Calu3 (cell line): Measurements from ENCODE around the gene TPP2. TPM values are rescaled to one million over a fixed set of nuclear protein-coding genes. Genes with fewer than 3 reads are reported as not detected.

ENCODE experiments used
- BruUV-seq: library from RNA; stranded (reverse); fragments of 400-500 nt; replicated peaks from 2 replicates; lab custom pipeline; 2021; lab: Mats Ljungman, UMichigan
- CTCF ChIA-PET: fragments of 300-600 bp; sonication (Branson Sonifier 250); formaldehyde crosslinking; loops from one replicate; lab custom pipeline; 2022; ENCODE audit warnings: antibody characterized with exemption; lab: Charles Lee
- DNase-seq: peaks from one replicate; pipeline ENCODE4 v3.0.0; 2022
- H3K27ac Mint-ChIP-seq: one replicate; pipeline ENCODE4 v1.8.0; 2022; ENCODE audit warnings: mixed read lengths; ENCODE audit not compliant: unreplicated experiment
- H3K27me3 Mint-ChIP-seq: one replicate; pipeline ENCODE4 v1.8.0; 2022; ENCODE audit warnings: mixed read lengths; ENCODE audit not compliant: unreplicated experiment
- H3K36me3 Mint-ChIP-seq: one replicate; pipeline ENCODE4 v1.8.0; 2022; ENCODE audit warnings: mild to moderate bottlenecking, moderate library complexity, mixed read lengths; ENCODE audit not compliant: insufficient read depth, unreplicated experiment
- H3K4me1 Mint-ChIP-seq: one replicate; pipeline ENCODE4 v1.8.0; 2022; ENCODE audit warnings: mild to moderate bottlenecking, low read depth, mixed read lengths; ENCODE audit not compliant: unreplicated experiment
- H3K4me3 Mint-ChIP-seq: one replicate; pipeline ENCODE4 v1.8.0; 2022; ENCODE audit warnings: mild to moderate bottlenecking, low read depth, moderate library complexity, mixed read lengths; ENCODE audit not compliant: unreplicated experiment
- H3K9me3 Mint-ChIP-seq: one replicate; pipeline ENCODE4 v1.8.0; 2022; ENCODE audit warnings: low read depth, mixed read lengths; ENCODE audit not compliant: unreplicated experiment
- intact Hi-C: fragments of 100-400 bp; cut with micrococcal nuclease; formaldehyde crosslinking; loops from one replicate; pipeline ENCODE4 v1.10.0; 2022; ENCODE audit not compliant: unreplicated experiment
- total RNA-seq: library from RNA; stranded (reverse); gene quantifications from 2 replicates; pipeline ENCODE4 v1.2.3, GENCODE V29; 2022
- TF ChIP-seq, protein P1 (sequence below): fragments of 200-600 bp; IDR thresholded peaks from one replicate; pipeline ENCODE4 v1.8.0; 2022; ENCODE audit warnings: antibody characterized with exemption; ENCODE audit not compliant: unreplicated experiment

TPP2 gene
- total RNA-seq, 1 experiment from 2014 or later = 17.3 TPM

DNA sequence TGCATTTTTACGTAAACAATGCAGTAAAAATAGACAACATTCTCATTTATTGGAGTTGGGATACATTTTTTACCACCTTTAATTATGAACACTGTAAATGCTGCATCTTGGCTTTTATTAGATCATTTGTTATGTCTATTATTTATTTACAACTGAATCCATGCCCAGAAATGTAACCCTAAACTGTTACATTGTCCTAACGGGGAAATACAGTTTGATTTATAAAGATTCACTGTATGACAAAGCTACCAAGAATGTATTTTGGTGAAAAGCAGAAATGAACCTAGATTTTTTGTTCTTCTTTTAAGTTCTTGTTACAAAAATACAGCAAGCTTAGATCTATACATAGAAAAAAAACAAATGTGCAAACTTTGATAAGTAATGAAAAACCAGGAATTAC lies 97.0 kb downstream of the TPP2 start:
- H3K4me3 Mint-ChIP-seq = no peak overlapping the region
- no TSS peak for BruUV-seq
- H3K9me3 Mint-ChIP-seq = no peaks in the 10 kb centered on the region
- TF ChIP-seq, protein P1, sequence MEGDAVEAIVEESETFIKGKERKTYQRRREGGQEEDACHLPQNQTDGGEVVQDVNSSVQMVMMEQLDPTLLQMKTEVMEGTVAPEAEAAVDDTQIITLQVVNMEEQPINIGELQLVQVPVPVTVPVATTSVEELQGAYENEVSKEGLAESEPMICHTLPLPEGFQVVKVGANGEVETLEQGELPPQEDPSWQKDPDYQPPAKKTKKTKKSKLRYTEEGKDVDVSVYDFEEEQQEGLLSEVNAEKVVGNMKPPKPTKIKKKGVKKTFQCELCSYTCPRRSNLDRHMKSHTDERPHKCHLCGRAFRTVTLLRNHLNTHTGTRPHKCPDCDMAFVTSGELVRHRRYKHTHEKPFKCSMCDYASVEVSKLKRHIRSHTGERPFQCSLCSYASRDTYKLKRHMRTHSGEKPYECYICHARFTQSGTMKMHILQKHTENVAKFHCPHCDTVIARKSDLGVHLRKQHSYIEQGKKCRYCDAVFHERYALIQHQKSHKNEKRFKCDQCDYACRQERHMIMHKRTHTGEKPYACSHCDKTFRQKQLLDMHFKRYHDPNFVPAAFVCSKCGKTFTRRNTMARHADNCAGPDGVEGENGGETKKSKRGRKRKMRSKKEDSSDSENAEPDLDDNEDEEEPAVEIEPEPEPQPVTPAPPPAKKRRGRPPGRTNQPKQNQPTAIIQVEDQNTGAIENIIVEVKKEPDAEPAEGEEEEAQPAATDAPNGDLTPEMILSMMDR = no peak
- intact Hi-C loops = no loop called here
- no peak for DNase-seq
- no peaks in the 10 kb centered on the region for H3K36me3 Mint-ChIP-seq
- CTCF ChIA-PET = no interaction called here
- H3K27me3 Mint-ChIP-seq = peaks cover 26% of the 10 kb centered on the region
- no peak overlapping the region for H3K27ac Mint-ChIP-seq
- H3K4me1 Mint-ChIP-seq = peaks cover 8% of the 10 kb centered on the region

DNA sequence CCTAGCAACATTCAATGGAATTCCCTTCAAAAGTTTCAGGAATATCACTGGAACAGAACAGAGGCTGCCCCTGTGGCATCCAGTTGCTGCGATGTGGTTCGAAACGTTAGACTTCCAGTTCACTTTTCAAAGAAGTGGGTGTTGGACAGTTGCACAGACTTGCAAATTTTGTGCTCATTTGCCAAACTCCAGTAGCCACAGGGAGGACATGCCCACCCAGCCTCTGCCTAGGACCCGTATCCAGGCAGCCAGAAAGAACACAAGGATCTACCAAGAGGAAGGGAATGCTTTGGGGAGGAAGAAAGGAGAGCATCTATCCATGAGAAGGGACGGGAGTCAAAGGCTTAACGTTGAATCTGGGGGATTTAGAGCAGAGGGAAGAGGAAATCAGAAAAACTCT lies 98.2 kb downstream of the TPP2 start, which contains the start of gene METTL21C:
Gene METTL21C (minus strand): TSS at position 108 of the 400 bp plus-strand sequence. CDS start 546 bp downstream, outside the sequence.
- no peaks in the 10 kb centered on the region for H3K36me3 Mint-ChIP-seq
- no peaks in the 10 kb centered on the region for H3K9me3 Mint-ChIP-seq
- H3K27me3 Mint-ChIP-seq = peaks cover 26% of the 10 kb centered on the region
- intact Hi-C loops = no loop called here
- DNase-seq = no peak
- no TSS peak for BruUV-seq
- TF ChIP-seq, protein P1 = no peak
- CTCF ChIA-PET = no interaction called here
- no peak within 1 kb of the TSS for H3K4me3 Mint-ChIP-seq
- H3K4me1 Mint-ChIP-seq = peaks cover 8% of the 10 kb centered on the region
- H3K27ac Mint-ChIP-seq = no peak within 1 kb of the TSS

DNA sequence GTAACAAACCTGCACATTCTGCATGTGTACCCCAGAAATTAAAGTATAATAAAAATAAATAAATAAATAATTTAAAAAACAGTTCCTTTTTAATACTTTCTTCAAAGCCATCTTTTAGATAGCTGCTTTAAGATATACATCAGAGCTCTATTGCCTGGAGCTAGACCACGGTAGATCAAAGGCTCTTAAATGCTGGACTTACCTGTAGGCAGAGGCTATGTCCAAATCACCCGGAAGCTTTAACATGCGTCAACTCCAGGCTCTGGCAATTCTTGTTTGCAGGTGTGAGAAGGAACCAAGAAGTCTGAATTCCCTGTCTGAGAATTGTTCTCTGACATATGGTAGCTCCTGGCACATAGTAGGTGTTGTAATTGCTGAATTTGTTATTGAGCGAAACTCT lies 99.7 kb downstream of the TPP2 start:
- H3K9me3 Mint-ChIP-seq = no peaks in the 10 kb centered on the region
- peaks cover 7% of the 10 kb centered on the region for H3K4me1 Mint-ChIP-seq
- H3K4me3 Mint-ChIP-seq = no peak overlapping the region
- TF ChIP-seq, protein P1 = no peak
- BruUV-seq = no TSS peak
- DNase-seq = no peak
- H3K27me3 Mint-ChIP-seq = peaks cover 22% of the 10 kb centered on the region
- intact Hi-C loops = no loop called here
- no peak overlapping the region for H3K27ac Mint-ChIP-seq
- CTCF ChIA-PET = no interaction called here
- H3K36me3 Mint-ChIP-seq = no peaks in the 10 kb centered on the region

DNA sequence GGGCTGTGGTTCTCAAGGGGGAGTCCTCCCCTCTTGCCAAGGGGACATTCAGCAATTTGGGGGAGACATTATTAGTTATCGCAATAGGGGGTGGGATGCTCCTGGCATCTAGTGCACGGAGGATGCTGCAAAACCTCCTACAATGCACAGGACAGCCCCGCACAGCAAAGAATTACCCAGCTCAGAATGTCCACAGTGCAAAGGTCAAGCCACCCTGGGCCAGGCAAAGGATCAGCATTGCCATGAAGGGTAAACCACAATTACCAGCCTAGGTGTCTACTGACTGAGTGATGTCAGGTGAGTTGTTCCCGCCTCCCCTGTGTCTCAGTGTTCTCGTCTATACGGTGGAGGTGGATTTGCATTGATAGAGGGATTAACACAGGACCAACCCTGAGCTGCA lies 100.5 kb downstream of the TPP2 start:
- Mint-ChIP-seq H3K4me3 (no peak overlapping the region), H3K36me3 (no peaks in the 10 kb centered on the region), H3K9me3 (no peaks in the 10 kb centered on the region), H3K4me1 (no peaks in the 10 kb centered on the region), H3K27me3 (peaks cover 14% of the 10 kb centered on the region), H3K27ac (no peak overlapping the region)
- intact Hi-C loops = no loop called here
- TF ChIP-seq, protein P1 = no peak
- DNase-seq = no peak
- BruUV-seq = no TSS peak
- CTCF ChIA-PET = no interaction called here
